Prostate gland (tissue), 2 donors: ENCODE results near the gene LPAR3. TPM values are rescaled to one million over a fixed set of nuclear protein-coding genes. Genes with fewer than 3 reads are reported as not detected.

Source experiments
- DNase-seq: peaks from one replicate; pipeline ENCODE4 v3.0.0-alpha.2; 2019; ENCODE audit warnings: low spot score
- H3K27ac ChIP-seq, 2 donors: fragments of 200-600 bp; sonication (generic); 2 replicates each; pipeline ENCODE4 v1.5.1; 2017 to 2019
- H3K27me3 ChIP-seq: fragments of 200-600 bp; sonication (generic); replicated peaks from 2 replicates; pipeline ENCODE4 v1.5.1; 2019; ENCODE audit not compliant: insufficient read depth
- H3K36me3 ChIP-seq, 2 donors: fragments of 200-600 bp; sonication (generic); 1 replicate in 1 of 2; 2 replicates in 1 of 2; pipeline versions ENCODE4 v1.5.1 to v1.8.1; 2017 to 2019
- H3K4me1 ChIP-seq: fragments of 200-600 bp; sonication (generic); replicated peaks from 2 replicates; pipeline ENCODE4 v1.5.1; 2019
- H3K4me3 ChIP-seq, 2 donors: fragments of 200-600 bp; sonication (generic); 2 replicates each; pipeline ENCODE4 v1.5.1; 2017 to 2019
- H3K9me3 ChIP-seq: fragments of 200-600 bp; sonication (generic); 2 replicates; pipeline ENCODE4 v1.5.1; 2017
- CTCF ChIP-seq, 4 experiments: fragments of 200-600 bp in 2 of 4; fragments of 450-650 bp in 2 of 4; sonication (generic) in 2 of 4; IDR thresholded peaks; 1 replicate in 3 of 4; 2 replicates in 1 of 4; pipeline ENCODE4 v1.5.1; 2016 to 2019; ENCODE audit warnings: antibody characterized with exemption in 4 of 4, mild to moderate bottlenecking in 2 of 4, moderate library complexity in 2 of 4
- POLR2A ChIP-seq: fragments of 450-650 bp; IDR thresholded peaks from one replicate; pipeline ENCODE4 v1.6.1; 2016; ENCODE audit warnings: antibody characterized with exemption, mild to moderate bottlenecking
- POLR2AphosphoS5 ChIP-seq: sonication (generic); formaldehyde crosslinking; IDR thresholded peaks from one replicate; pipeline ENCODE4 v1.6.1; 2017; ENCODE audit warnings: antibody characterized with exemption
- WGBS: methylation state at CpG from one replicate; pipeline ENCODE4 v1.1.5; 2018; 5-methylcytosine and 5-hydroxymethylcytosine counted together
- intact Hi-C: fragments of 100-400 bp; cut with DNase I; formaldehyde crosslinking; loops from one replicate; pipeline ENCODE4 v1.14.2; 2022
- total RNA-seq, 2 donors: library from RNA; depleted of rRNA; stranded (reverse); fragments of >200 nt; gene quantifications; one replicate each; pipeline ENCODE4 v1.1.0, GENCODE V29; 2016

LPAR3 gene, protein sequence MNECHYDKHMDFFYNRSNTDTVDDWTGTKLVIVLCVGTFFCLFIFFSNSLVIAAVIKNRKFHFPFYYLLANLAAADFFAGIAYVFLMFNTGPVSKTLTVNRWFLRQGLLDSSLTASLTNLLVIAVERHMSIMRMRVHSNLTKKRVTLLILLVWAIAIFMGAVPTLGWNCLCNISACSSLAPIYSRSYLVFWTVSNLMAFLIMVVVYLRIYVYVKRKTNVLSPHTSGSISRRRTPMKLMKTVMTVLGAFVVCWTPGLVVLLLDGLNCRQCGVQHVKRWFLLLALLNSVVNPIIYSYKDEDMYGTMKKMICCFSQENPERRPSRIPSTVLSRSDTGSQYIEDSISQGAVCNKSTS
- total RNA-seq = 100 to 1,000 TPM in 1 of 2 donors, 10 to 100 TPM in 1; 81.6 to 131 TPM

- peak in 1 of 4 experiments; percentile 36 for TF ChIP-seq CTCF (IDR thresholded peaks at IDR 0.05)
- TF ChIP-seq POLR2AphosphoS5 = peak; percentile 57
- peak; percentile 76 for TF ChIP-seq POLR2A
- Histone ChIP-seq H3K27ac (peak within 1 kb of the TSS; percentile 76 to 77), H3K4me1 (no peaks in the 10 kb centered on the region), H3K4me3 (peak within 1 kb of the TSS; percentile 55 to 70), H3K36me3 (no peaks in the 10 kb centered on the region), H3K9me3 (no peaks in the 10 kb centered on the region), H3K27me3 (no peaks in the 10 kb centered on the region)
- intact Hi-C loops = no loop called here
- DNase-seq = peak; percentile 85
- 1% methylated on average over 37 of the region's 93 CpGs for WGBS
Observed at GRCh38 chr1:84892705-84893618, at the start of gene LPAR3. LPAR3 (minus strand) TSS chr1:84893206; CDS start chr1:84866120, 27,086 bp downstream.

GRCh38 chr1:84941843-84942242 is 48.8 kb upstream of the LPAR3 start:
- Histone ChIP-seq H3K36me3 (no peaks in the 10 kb centered on the region), H3K27ac (no peak overlapping the region), H3K4me1 (no peaks in the 10 kb centered on the region), H3K27me3 (no peaks in the 10 kb centered on the region), H3K9me3 (no peaks in the 10 kb centered on the region), H3K4me3 (no peak overlapping the region)
- DNase-seq = no peak
- no peak for TF ChIP-seq POLR2AphosphoS5
- no peak for TF ChIP-seq POLR2A
- TF ChIP-seq CTCF (IDR thresholded peaks at IDR 0.05) = no peak
- 61% methylated on average over 1 of the region's 1 CpG for WGBS
- intact Hi-C loops = no loop called here

DNA sequence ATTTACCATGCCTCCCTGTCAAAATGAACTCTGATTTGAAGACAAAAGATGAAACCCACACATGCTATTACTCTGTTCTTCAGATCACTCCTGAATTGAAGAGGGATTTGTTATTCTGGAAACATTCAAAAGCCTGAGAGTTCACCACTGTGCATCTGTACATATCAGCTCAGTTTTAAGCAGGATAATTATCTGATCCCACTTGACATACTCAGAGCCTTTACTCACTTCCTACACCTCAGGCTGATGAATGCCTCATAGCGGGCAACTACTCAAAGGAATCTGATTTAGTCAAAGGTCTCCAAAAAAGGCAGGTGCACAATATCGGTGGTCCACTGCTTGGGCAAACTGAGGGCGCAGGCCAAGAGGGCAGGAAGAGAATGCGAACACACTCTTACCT is 47.5 kb upstream of the LPAR3 start:
- H3K9me3 ChIP-seq = no peaks in the 10 kb centered on the region
- no peak for DNase-seq
- no peak overlapping the region for H3K27ac ChIP-seq
- H3K4me3 ChIP-seq = no peak overlapping the region
- intact Hi-C loops = no loop called here
- no peaks in the 10 kb centered on the region for H3K27me3 ChIP-seq
- no peaks in the 10 kb centered on the region for H3K4me1 ChIP-seq
- WGBS = 84% methylated on average over 4 of the region's 4 CpGs
- no peak for TF ChIP-seq POLR2AphosphoS5
- TF ChIP-seq CTCF (IDR thresholded peaks at IDR 0.05) = no peak
- H3K36me3 ChIP-seq = no peaks in the 10 kb centered on the region

DNA sequence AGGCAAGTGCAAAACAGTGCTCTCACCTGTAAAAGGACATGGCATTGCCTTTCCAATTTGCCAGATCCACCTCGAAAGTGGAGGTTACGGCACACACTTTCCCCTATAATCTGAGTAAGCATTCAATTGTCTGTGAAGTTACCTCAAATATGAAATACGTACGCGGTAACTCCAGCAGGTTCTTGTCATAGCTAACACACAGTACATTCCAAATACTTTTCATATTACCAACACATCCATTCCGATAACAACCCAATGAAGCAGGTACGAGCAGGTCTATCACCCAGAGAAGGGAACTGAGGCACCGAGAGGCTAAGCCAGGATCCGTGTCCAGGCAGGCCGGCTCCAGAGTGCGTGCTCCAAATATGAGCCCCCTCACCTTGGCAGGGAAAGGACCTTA is 46.8 kb upstream of the LPAR3 start:
- no peak overlapping the region for H3K27ac ChIP-seq
- intact Hi-C loops = loop anchor here (10.0 kb wide), 1 partner anchor 165 kb away; no protein-coding TSS in a partner anchor
- H3K27me3 ChIP-seq = no peaks in the 10 kb centered on the region
- 94% methylated on average over 11 of the region's 11 CpGs for WGBS
- no peaks in the 10 kb centered on the region for H3K9me3 ChIP-seq
- no peak for DNase-seq
- H3K4me3 ChIP-seq = no peak overlapping the region
- no peaks in the 10 kb centered on the region for H3K36me3 ChIP-seq
- TF ChIP-seq CTCF (IDR thresholded peaks at IDR 0.05) (no peak), POLR2AphosphoS5 (no peak), POLR2A (no peak)
- H3K4me1 ChIP-seq = no peaks in the 10 kb centered on the region
